Measurements from ENCODE around the gene POPDC3. TPM values are rescaled to one million over a fixed set of nuclear protein-coding genes. Genes with fewer than 3 reads are reported as not detected.

Gene POPDC3
- total and polyA plus RNA-seq, 2 of the 4 experiments (the other 2 are of a cell fraction) = 22.7 to 25.8 TPM

GRCh38 chr6:105212587-105212986, 32.8 kb upstream of the POPDC3 start:
- no peaks in the 10 kb centered on the region for H3K36me3 ChIP-seq (ENCODE audit: control insufficient read depth, insufficient read depth, low read length)
- H2BK20ac ChIP-seq (ENCODE audit: low read depth, low read length) = no peak overlapping the region
- no peak overlapping the region for H3K9ac ChIP-seq (ENCODE audit: low read depth, low read length)
- DNase-seq (no peak), ATAC-seq (ENCODE audit: low read depth) (no peak)
- H3K27ac ChIP-seq (ENCODE audit: insufficient read depth, low read length) = no peak overlapping the region
- no peak overlapping the region for H3K4me2 ChIP-seq (ENCODE audit: low read depth, low read length)
- ChIA-PET POLR2A (ENCODE audit: unreplicated experiment) (no interaction called here), CTCF (no interaction called here)
- no peak overlapping the region for H3K14ac ChIP-seq (replicated peaks; ENCODE audit: low read depth, low read length)
- H2AK5ac ChIP-seq (ENCODE audit: low read depth, low read length) = no peak overlapping the region
- H3K18ac ChIP-seq (ENCODE audit: low read depth, low read length) = no peak overlapping the region
- no peak overlapping the region for H3K4me3 ChIP-seq (ENCODE audit: insufficient read depth, low read depth, low read length)
- in situ Hi-C loops (cut with MboI; ENCODE audit: low sequenced_read_pairs) (no loop called here), dilution Hi-C loops (cut with HindIII; ENCODE audit: low sequenced_read_pairs, unreplicated experiment) (no loop called here), intact Hi-C loops (cut with micrococcal nuclease) (no loop called here)
- no peaks in the 10 kb centered on the region for H4K20me1 ChIP-seq (ENCODE audit: insufficient read depth, low read length)
- no peaks in the 10 kb centered on the region for H3K9me3 ChIP-seq (ENCODE audit: control insufficient read depth, insufficient read depth, low read length)
- H3K23ac ChIP-seq (ENCODE audit: low read depth, low read length) = no peak overlapping the region
- no peak overlapping the region for H4K8ac ChIP-seq (ENCODE audit: low read depth in 2 of 2, low read length in 2 of 2)
- H2BK5ac ChIP-seq (ENCODE audit: low read depth, low read length, poor library complexity, severe bottlenecking) = no peak overlapping the region
- H3K4me1 ChIP-seq (ENCODE audit: control insufficient read depth, insufficient read depth, low read length) = peaks cover 12% of the 10 kb centered on the region
- H2BK120ac ChIP-seq (ENCODE audit: low read depth, low read length) = no peak overlapping the region
- no peak overlapping the region for H2AFZ ChIP-seq (replicated peaks; ENCODE audit: low read length, poor library complexity)
- H3K4ac ChIP-seq (ENCODE audit: low read depth, low read length) = no peak overlapping the region
- H4K5ac ChIP-seq (ENCODE audit: low read depth, low read length) = no peak overlapping the region
- H3K56ac ChIP-seq (ENCODE audit: extremely low read depth, insufficient read depth, low read length) = no peak overlapping the region
- peaks cover 3% of the 10 kb centered on the region; the same call in 1 of the 2 replicates for H3K9me1 ChIP-seq (ENCODE audit: insufficient read depth, low read length)
- H3K79me1 ChIP-seq (ENCODE audit: low read depth in 1 of 2, low read length in 2 of 2) = no peaks in the 10 kb centered on the region
- H2AK9ac ChIP-seq (replicated peaks; ENCODE audit: low read depth, low read length, poor library complexity) = no peak overlapping the region
- no peak for TF ChIP-seq BHLHE40 (IDR thresholded peaks at IDR 0.05; ENCODE audit: low read depth, low read length)
- no peak for TF ChIP-seq NFE2L2 (IDR thresholded peaks at IDR 0.05; ENCODE audit: low read depth, low read length)
- no peak for TF ChIP-seq RAD21 (IDR thresholded peaks at IDR 0.05; ENCODE audit: low read length)
- no peak for TF ChIP-seq FOS (IDR thresholded peaks at IDR 0.05; ENCODE audit: low read depth, low read length)
- TF ChIP-seq RCOR1 (IDR thresholded peaks at IDR 0.05; ENCODE audit: insufficient replicate concordance, low read length) = no peak
- no peak for TF ChIP-seq SMC3 (IDR thresholded peaks at IDR 0.05; ENCODE audit: low read depth, low read length)
- no peak for TF ChIP-seq RFX5 (IDR thresholded peaks at IDR 0.05; ENCODE audit: low read depth, low read length)
- TF ChIP-seq CHD1 (IDR thresholded peaks at IDR 0.05; ENCODE audit: low read depth, low read length) = no peak
- no peak for TF ChIP-seq MAFK (IDR thresholded peaks at IDR 0.05; ENCODE audit: low read depth, low read length)
- no peak for TF ChIP-seq MAZ (IDR thresholded peaks at IDR 0.05; ENCODE audit: borderline replicate concordance, low read depth, low read length)
- TF ChIP-seq USF2 (IDR thresholded peaks at IDR 0.05; ENCODE audit: low read depth, low read length) = no peak
- TF ChIP-seq POLR2A (IDR thresholded peaks at IDR 0.05; ENCODE audit: low read depth, low read length) = no peak
- no peak for TF ChIP-seq ELK1 (IDR thresholded peaks at IDR 0.05; ENCODE audit: borderline replicate concordance, low read depth, low read length)
- TF ChIP-seq CEBPB (IDR thresholded peaks at IDR 0.05; ENCODE audit: low read depth, low read length) = no peak
- TF ChIP-seq MXI1 (IDR thresholded peaks at IDR 0.05; ENCODE audit: borderline replicate concordance, low read depth, low read length) = no peak
- TF ChIP-seq CTCF (conservative IDR thresholded peaks at IDR 0.05; ENCODE audit: low read depth, low read length) = no peak
- no peaks in the 10 kb centered on the region for H3K27me3 ChIP-seq (ENCODE audit: control insufficient read depth, insufficient read depth, low read length)
- WGBS, 2 experiments (ENCODE audit: extremely low coverage in 2 of 2, insufficient read length in 1 of 2) = no CpG with 5 or more reads among the region's 1 CpG
- no peak overlapping the region for H2BK15ac ChIP-seq (ENCODE audit: low read depth, low read length)
- BruUV-seq (replicated peaks) = no TSS peak
- no peak overlapping the region for H4K91ac ChIP-seq (ENCODE audit: insufficient read depth, low read depth, low read length)

Data from IMR-90 (cell line).